ENCODE results near the gene MUC5B. TPM values are rescaled to one million over a fixed set of nuclear protein-coding genes. Genes with fewer than 3 reads are reported as not detected.

MUC5B gene
- total and polyA plus RNA-seq, 2 donors (not counting 1 experiment from before 2014, with no cell fraction given): not detected

DNA sequence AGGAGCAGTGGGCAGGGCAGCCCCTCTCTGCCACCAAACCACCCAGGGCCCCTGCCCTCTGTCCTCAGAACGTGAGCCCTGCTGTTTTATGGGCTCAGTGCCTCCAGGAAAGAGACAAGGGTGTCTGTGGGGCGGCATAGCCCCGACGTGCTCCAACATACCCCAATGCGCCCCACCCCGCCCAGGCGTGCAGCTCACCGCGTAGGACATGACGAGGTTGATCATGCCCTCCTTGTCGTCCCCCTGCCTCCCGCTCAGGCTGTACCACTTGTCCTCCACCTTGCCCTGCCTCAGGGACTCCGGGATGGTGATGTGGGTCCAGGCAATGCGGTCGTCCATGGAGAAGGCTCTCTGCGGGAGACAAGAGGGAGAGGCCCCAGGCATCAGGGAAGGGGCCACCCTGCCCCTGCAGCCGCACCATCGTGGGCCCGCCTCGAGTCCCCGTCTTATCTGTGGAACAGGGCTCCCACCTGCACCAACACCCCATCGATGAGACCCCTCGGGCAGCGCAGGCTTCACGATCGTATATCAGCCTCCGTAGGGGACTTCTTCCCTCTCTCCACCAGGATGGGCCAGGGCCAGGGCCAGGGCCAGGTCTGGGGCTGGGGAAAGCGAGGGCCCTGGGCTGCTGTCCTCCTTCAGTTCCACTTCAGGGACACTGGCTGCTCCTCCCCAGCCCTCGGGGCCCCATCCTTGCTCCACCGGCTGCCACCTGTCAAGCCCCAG, 65.7 kb downstream of the MUC5B start:
- WGBS (ENCODE audit: insufficient coverage): 94% methylated on average over 30 of the region's 30 CpGs
- no peak overlapping the region for H3K9ac ChIP-seq (ENCODE audit: low read length)

More for the DNA sequence above, 65.7 kb downstream of the MUC5B start:
- intact Hi-C loops (cut with micrococcal nuclease): no loop called here
- Histone ChIP-seq H4K20me1 (ENCODE audit: control insufficient read depth, insufficient read depth, low read length, poor library complexity, severe bottlenecking) (peaks cover 57% of the 10 kb centered on the region), H3K4me1 (ENCODE audit: control insufficient read depth in 2 of 2, insufficient read depth in 2 of 2, low read length in 2 of 2) (no peaks in the 10 kb centered on the region), H3K27ac (ENCODE audit: low read length in 2 of 2) (no peak overlapping the region), H3K9me3 (ENCODE audit: control extremely low read depth in 1 of 3, control insufficient read depth in 2 of 3, insufficient read depth in 1 of 3, low read length in 2 of 3) (no peaks in the 10 kb centered on the region), H3K36me3 (replicated peaks in 1 of 2; ENCODE audit: control extremely low read depth in 1 of 2, control insufficient read depth in 1 of 2, extremely low read depth in 1 of 2, insufficient read depth in 2 of 2, low read length in 1 of 2) (peaks cover 0 to 65% of the 10 kb centered on the region in 2 experiments), H2AFZ (ENCODE audit: insufficient read depth, low read depth, low read length, poor library complexity, severe bottlenecking) (no peak overlapping the region), H3K4me2 (replicated peaks; ENCODE audit: low read depth, low read length, poor library complexity, severe bottlenecking) (no peak overlapping the region), H3K27me3 (replicated peaks in 1 of 4; ENCODE audit: control extremely low read depth in 1 of 4, control insufficient read depth in 3 of 4, insufficient read depth in 4 of 4, low read length in 3 of 4) (no peaks in the 10 kb centered on the region), H3K79me2 (ENCODE audit: control insufficient read depth, insufficient read depth, low read length) (peaks cover 47% of the 10 kb centered on the region), H3K4me3 (ENCODE audit: control extremely low read depth in 1 of 5, extremely low read depth in 1 of 5, insufficient read depth in 1 of 5, low read depth in 2 of 5, low read length in 4 of 5) (no peak overlapping the region)
- Mint-ChIP-seq H3K4me3 (no peak overlapping the region), H3K4me1 (no peaks in the 10 kb centered on the region), H3K9me3 (ENCODE audit: insufficient read depth) (no peaks in the 10 kb centered on the region), H3K27ac (no peak overlapping the region), H3K27me3 (no peaks in the 10 kb centered on the region)
- ChIA-PET CTCF (no interaction called here), POLR2A (no interaction called here)
- ATAC-seq (ENCODE audit: low read depth) (no peak), DNase-seq (no peak)
- TF ChIP-seq, protein P1, sequence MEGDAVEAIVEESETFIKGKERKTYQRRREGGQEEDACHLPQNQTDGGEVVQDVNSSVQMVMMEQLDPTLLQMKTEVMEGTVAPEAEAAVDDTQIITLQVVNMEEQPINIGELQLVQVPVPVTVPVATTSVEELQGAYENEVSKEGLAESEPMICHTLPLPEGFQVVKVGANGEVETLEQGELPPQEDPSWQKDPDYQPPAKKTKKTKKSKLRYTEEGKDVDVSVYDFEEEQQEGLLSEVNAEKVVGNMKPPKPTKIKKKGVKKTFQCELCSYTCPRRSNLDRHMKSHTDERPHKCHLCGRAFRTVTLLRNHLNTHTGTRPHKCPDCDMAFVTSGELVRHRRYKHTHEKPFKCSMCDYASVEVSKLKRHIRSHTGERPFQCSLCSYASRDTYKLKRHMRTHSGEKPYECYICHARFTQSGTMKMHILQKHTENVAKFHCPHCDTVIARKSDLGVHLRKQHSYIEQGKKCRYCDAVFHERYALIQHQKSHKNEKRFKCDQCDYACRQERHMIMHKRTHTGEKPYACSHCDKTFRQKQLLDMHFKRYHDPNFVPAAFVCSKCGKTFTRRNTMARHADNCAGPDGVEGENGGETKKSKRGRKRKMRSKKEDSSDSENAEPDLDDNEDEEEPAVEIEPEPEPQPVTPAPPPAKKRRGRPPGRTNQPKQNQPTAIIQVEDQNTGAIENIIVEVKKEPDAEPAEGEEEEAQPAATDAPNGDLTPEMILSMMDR (IDR thresholded peaks at IDR 0.05): no peak
- no peak for TF ChIP-seq EZH2 (IDR thresholded peaks at IDR 0.05; ENCODE audit: borderline replicate concordance, insufficient read depth, low read depth, low read length, poor library complexity, severe bottlenecking)

All from B cell (primary cell).